Brain microvascular endothelial cell (primary cell): ENCODE results near the gene R3HDM4.
"Not testable (repeated sequence)": the region's sequence is repeated elsewhere in the genome, so short reads cannot be mapped to it uniquely, and the experiment has no call there.

ENCODE experiments used
- DNase-seq: peaks from one replicate; pipeline ENCODE4 v3.0.0-alpha.2; 2020
- H3K27ac ChIP-seq: fragments of 250-450 bp; sonication (Bioruptor Pico); 2 replicates; pipeline ENCODE4 v1.5.1; 2020; ENCODE audit warnings: mild to moderate bottlenecking, moderate library complexity
- H3K27me3 ChIP-seq: fragments of 250-450 bp; sonication (Bioruptor Pico); replicated peaks from 2 replicates; pipeline ENCODE4 v1.5.1; 2020; ENCODE audit warnings: mild to moderate bottlenecking
- H3K36me3 ChIP-seq: fragments of 250-450 bp; sonication (Bioruptor Pico); replicated peaks from 2 replicates; pipeline ENCODE4 v1.5.1; 2020; ENCODE audit warnings: mild to moderate bottlenecking
- H3K4me3 ChIP-seq: 2 replicates; pipeline ENCODE4 v1.5.1; 2011; ENCODE audit warnings: low read depth, mild to moderate bottlenecking, control low read depth, low read length, moderate library complexity
- in situ Hi-C: cut with HindIII; loops from 2 replicates; pipeline ENCODE4 v1.10.0; 2017; ENCODE audit warnings: low sequenced_read_pairs, low pct_ligation_motif_present
- TF ChIP-seq, protein P1 (sequence below): IDR thresholded peaks from 2 replicates; pipeline ENCODE4 v1.5.1; 2011; ENCODE audit warnings: low read depth, mild to moderate bottlenecking, moderate library complexity, low read length, control low read depth, inconsistent platforms; ENCODE audit errors: missing control alignments

Gene R3HDM4

DNA sequence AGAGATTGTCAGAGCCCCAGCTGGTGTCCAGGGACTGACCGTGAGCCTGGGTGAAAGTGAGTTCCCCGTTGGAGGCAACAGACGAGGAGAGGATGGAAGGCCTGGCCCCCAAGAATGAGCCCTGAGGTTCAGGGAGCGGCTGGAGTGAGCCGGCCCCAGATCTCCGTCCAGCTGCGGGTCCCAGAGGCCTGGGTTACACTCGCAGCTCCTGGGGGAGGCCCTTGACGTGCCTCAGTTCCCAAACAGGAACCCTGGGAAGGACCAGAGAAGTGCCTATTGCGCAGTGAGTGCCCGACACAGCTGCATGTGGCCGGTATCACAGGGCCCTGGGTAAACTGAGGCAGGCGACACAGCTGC lies 62.1 kb downstream of the R3HDM4 start:
- TF ChIP-seq, protein P1, sequence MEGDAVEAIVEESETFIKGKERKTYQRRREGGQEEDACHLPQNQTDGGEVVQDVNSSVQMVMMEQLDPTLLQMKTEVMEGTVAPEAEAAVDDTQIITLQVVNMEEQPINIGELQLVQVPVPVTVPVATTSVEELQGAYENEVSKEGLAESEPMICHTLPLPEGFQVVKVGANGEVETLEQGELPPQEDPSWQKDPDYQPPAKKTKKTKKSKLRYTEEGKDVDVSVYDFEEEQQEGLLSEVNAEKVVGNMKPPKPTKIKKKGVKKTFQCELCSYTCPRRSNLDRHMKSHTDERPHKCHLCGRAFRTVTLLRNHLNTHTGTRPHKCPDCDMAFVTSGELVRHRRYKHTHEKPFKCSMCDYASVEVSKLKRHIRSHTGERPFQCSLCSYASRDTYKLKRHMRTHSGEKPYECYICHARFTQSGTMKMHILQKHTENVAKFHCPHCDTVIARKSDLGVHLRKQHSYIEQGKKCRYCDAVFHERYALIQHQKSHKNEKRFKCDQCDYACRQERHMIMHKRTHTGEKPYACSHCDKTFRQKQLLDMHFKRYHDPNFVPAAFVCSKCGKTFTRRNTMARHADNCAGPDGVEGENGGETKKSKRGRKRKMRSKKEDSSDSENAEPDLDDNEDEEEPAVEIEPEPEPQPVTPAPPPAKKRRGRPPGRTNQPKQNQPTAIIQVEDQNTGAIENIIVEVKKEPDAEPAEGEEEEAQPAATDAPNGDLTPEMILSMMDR, result no peak
- H3K4me3 ChIP-seq, result no peak overlapping the region
- peaks cover 11% of the 10 kb centered on the region for H3K27me3 ChIP-seq
- H3K27ac ChIP-seq, result no peak overlapping the region
- in situ Hi-C loops, result no loop called here
- no peaks in the 10 kb centered on the region for H3K36me3 ChIP-seq
- no peak for DNase-seq

DNA sequence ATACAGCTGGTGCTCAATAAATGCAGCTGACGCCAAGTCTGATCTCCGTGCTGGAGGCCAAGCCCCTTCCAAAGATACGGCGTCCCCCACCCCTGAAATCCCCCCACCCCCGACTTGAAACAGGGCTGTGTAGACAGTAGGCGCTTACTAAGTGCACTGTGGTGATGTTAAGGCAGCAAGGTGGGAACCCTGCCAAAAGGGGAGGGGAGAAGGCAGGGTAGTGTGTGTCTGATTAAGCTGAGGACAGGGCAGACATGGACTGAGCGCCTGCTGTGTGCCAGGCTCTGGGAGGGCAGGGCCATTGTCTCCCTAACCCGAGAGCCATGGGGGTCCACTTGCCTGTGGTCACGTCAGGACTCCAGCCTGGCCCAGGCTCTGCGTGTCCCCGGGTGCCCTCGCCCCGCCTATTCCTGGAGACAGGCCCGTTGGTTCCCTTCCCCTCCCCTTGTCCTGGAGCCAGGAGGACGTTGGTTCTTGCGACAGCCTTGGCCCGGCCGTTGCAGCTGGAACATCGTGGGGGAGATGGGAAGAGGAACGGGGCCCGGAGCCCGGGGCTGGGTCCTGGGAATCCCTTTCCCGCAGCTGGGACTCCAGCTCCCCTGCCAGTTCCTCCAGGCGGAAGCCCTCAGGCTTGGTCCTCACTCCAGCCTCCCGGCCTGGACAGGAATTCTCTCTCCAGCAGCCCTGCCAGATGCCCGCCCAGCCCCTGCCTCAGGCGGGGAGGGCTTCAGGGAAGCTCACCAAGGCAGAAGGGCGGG lies 62.6 kb downstream of the R3HDM4 start:
- TF ChIP-seq, protein P1, result no peak
- in situ Hi-C loops, result no loop called here
- peaks cover 15% of the 10 kb centered on the region for H3K27me3 ChIP-seq
- H3K4me3 ChIP-seq, result no peak overlapping the region
- no peak overlapping the region for H3K27ac ChIP-seq
- no peaks in the 10 kb centered on the region for H3K36me3 ChIP-seq
- DNase-seq, result peak; percentile 35

DNA sequence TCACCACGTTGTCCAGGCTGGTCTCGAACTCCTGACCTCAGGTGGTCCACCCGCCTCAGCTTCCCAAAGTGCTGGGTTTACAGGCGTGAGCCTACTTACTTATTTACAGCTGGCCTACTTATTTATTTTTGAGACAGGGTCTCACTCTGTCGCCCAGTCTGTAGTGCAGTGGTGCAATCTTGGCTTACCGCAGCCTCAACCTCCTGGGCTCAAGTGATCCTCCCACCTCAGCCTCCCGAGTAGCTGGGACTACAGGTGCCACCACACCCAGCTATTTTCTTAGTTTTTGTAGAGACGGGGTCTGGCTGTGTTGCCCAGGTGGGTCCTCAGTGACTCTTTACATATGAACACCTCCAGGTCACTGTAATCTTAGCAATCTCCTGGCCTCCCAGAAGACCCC lies 63.8 kb downstream of the R3HDM4 start:
- in situ Hi-C loops, H3K4me3 ChIP-seq, H3K36me3 ChIP-seq, H3K27ac ChIP-seq, DNase-seq: not testable (repeated sequence)
- peaks cover 23% of the 10 kb centered on the region for H3K27me3 ChIP-seq

DNA sequence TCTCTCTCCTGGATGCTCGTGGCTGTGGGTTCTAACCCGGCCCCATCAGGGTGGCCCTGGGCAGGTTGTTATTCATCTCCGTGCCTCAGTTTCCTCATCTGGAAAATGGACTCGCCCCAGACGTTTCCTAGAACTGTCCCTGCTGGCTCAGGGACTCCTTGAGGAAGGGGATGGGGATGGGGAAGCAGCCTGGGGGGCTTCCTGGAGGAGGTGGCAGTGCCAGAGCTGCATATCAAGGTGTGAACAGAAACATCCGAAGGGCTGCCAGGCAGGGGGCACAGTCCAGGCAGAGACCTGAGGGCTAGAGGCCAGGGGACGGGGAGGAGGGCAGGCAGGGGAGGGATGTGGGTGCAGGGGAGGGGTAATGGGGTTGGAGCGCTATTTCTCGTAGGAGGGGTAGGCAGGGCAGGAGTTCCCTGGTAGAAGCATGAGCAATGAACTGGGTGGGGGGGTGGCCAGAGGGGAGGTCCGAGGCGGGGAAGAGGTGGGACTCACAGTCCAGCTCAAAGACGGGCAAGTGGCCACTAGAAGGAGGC lies 64.6 kb downstream of the R3HDM4 start:
- Histone ChIP-seq H3K4me3 (no peak overlapping the region), H3K27ac (no peak overlapping the region), H3K36me3 (no peaks in the 10 kb centered on the region), H3K27me3 (peaks cover 29% of the 10 kb centered on the region)
- DNase-seq, result no peak
- in situ Hi-C loops, result no loop called here
- TF ChIP-seq, protein P1, result no peak
